GM12878 (cell line): ENCODE results near the gene OR6N1. TPM values are rescaled to one million over a fixed set of nuclear protein-coding genes. Genes with fewer than 3 reads are reported as not detected.
A peak's percentile ranks its signal among the peaks of the same experiment; 100 is the strongest.

Experiments used
- BACH1 ChIP-seq: fragments of 450-650 bp; IDR thresholded peaks from 2 replicates; pipeline ENCODE4 v1.6.1; 2017; ENCODE audit warnings: mild to moderate bottlenecking, borderline replicate concordance
- BHLHE40 ChIP-seq, 2 experiments: fragments of 450-650 bp in 1 of 2; IDR thresholded peaks; 2 replicates each; pipeline ENCODE4 v1.6.1; 2011 to 2017; ENCODE audit warnings: low read depth in 2 of 2, borderline replicate concordance in 1 of 2, improper control_type of control experiment in 1 of 2, low read length in 1 of 2, mild to moderate bottlenecking in 1 of 2
- CREB1 ChIP-seq: IDR thresholded peaks from 2 replicates; pipeline ENCODE4 v1.6.1; 2012; ENCODE audit warnings: low read depth, mild to moderate bottlenecking, inconsistent platforms
- CUX1 ChIP-seq: IDR thresholded peaks from 2 replicates; pipeline ENCODE4 v1.6.1; 2012; ENCODE audit warnings: improper control_type of control experiment, low read depth, low read length; ENCODE audit not compliant: insufficient replicate concordance
- HDAC6 ChIP-seq: fragments of 200-600 bp; sonication (generic); IDR thresholded peaks from one replicate; pipeline ENCODE4 v1.8.0; 2017; ENCODE audit warnings: antibody characterized with exemption; ENCODE audit not compliant: unreplicated experiment
- HDGF ChIP-seq: fragments of 450-650 bp; IDR thresholded peaks from 2 replicates; pipeline ENCODE4 v1.6.1; 2016; ENCODE audit warnings: antibody characterized with exemption
- IRF4 ChIP-seq: IDR thresholded peaks from 2 replicates; pipeline ENCODE4 v1.6.1; 2011; ENCODE audit warnings: low read depth, low read length
- KAT2A ChIP-seq: conservative IDR thresholded peaks from 2 replicates; pipeline ENCODE4 v1.6.1; 2011; ENCODE audit warnings: low read depth, low read length; ENCODE audit not compliant: control insufficient read depth
- MEF2B ChIP-seq: fragments of 450-650 bp; IDR thresholded peaks from 2 replicates; pipeline ENCODE4 v1.6.1; 2018; ENCODE audit warnings: mild to moderate bottlenecking, moderate library complexity; ENCODE audit not compliant: partially characterized antibody, poor library complexity, severe bottlenecking
- MLLT1 ChIP-seq: fragments of 450-650 bp; IDR thresholded peaks from 2 replicates; pipeline ENCODE4 v1.6.1; 2016; ENCODE audit warnings: mild to moderate bottlenecking
- MTA2 ChIP-seq: fragments of 450-650 bp; IDR thresholded peaks from 2 replicates; pipeline ENCODE4 v1.6.1; 2016; ENCODE audit warnings: low read depth, mild to moderate bottlenecking, moderate library complexity
- NFIC ChIP-seq: IDR thresholded peaks from 2 replicates; pipeline ENCODE4 v1.6.1; 2012; ENCODE audit warnings: low read depth, mild to moderate bottlenecking, inconsistent platforms, low read length, moderate library complexity
- NKRF ChIP-seq: fragments of 450-650 bp; conservative IDR thresholded peaks from 2 replicates; pipeline ENCODE4 v1.6.1; 2017; ENCODE audit warnings: mild to moderate bottlenecking, moderate library complexity
- SMARCA5 ChIP-seq: fragments of 450-650 bp; IDR thresholded peaks from 2 replicates; pipeline ENCODE4 v1.6.1; 2017; ENCODE audit warnings: mild to moderate bottlenecking
- SMC3 ChIP-seq: IDR thresholded peaks from 2 replicates; pipeline ENCODE4 v1.6.1; 2011; ENCODE audit warnings: low read length, improper control_type of control experiment, borderline replicate concordance
- TCF12 ChIP-seq: IDR thresholded peaks from 2 replicates; pipeline ENCODE4 v1.6.1; 2011; ENCODE audit warnings: low read depth, mild to moderate bottlenecking, low read length
- USF2 ChIP-seq: IDR thresholded peaks from 2 replicates; pipeline ENCODE4 v1.6.1; 2011; ENCODE audit warnings: low read depth, low read length, improper control_type of control experiment, borderline replicate concordance
- ZBED1 ChIP-seq: IDR thresholded peaks from 2 replicates; pipeline ENCODE4 v1.6.1; 2016; ENCODE audit warnings: borderline replicate concordance
- ZZZ3 ChIP-seq: IDR thresholded peaks from 2 replicates; pipeline ENCODE4 v1.6.1; 2011; ENCODE audit warnings: low read depth; ENCODE audit not compliant: control insufficient read depth, insufficient read length
- polyA plus RNA-seq, 11 experiments: library from polyadenylated mRNA; depleted of rRNA in 4 of 11; unstranded in 6 of 11; stranded (reverse) in 5 of 11; fragments of >200 nt; fragmentation: Nextera tagmentation in 4 of 11; fragmentation: Illumina TruSeq in 1 of 11; extraction: Ambion mirVana in 4 of 11; extraction: Trizol in 1 of 11; gene quantifications; 1 replicate in 1 of 11; 2 replicates in 10 of 11; pipeline versions ENCODE4 v1.2.1 to v1.2.3, GENCODE V29; 2011 to 2016; ENCODE audit warnings: inconsistent platforms in 2 of 11, missing spikeins in 2 of 11, low read depth in 1 of 11
- total RNA-seq, 4 experiments: library from RNA; depleted of rRNA in 3 of 4; stranded (reverse); fragments of >200 nt in 3 of 4; fragmentation: Illumina TruSeq in 1 of 4; extraction: Trizol in 1 of 4; gene quantifications; 2 replicates each; pipeline versions ENCODE4 v1.2.1 to v1.2.3, GENCODE V29; 2013 to 2021
- TF ChIP-seq, protein P1 (sequence below): fragments of 450-650 bp; IDR thresholded peaks from 2 replicates; pipeline ENCODE4 v1.6.1; 2017; ENCODE audit warnings: mild to moderate bottlenecking, low read depth, inconsistent platforms; ENCODE audit not compliant: poor library complexity, severe bottlenecking

The OR6N1 gene
- total and polyA plus RNA-seq, 10 of the 15 experiments (the other 5 are each of a cell fraction or from before 2014, with no cell fraction given): not detected

GRCh38 chr1:158716335-158716734 is 55.7 kb downstream of the OR6N1 start (continued):
- TF ChIP-seq, protein P1, sequence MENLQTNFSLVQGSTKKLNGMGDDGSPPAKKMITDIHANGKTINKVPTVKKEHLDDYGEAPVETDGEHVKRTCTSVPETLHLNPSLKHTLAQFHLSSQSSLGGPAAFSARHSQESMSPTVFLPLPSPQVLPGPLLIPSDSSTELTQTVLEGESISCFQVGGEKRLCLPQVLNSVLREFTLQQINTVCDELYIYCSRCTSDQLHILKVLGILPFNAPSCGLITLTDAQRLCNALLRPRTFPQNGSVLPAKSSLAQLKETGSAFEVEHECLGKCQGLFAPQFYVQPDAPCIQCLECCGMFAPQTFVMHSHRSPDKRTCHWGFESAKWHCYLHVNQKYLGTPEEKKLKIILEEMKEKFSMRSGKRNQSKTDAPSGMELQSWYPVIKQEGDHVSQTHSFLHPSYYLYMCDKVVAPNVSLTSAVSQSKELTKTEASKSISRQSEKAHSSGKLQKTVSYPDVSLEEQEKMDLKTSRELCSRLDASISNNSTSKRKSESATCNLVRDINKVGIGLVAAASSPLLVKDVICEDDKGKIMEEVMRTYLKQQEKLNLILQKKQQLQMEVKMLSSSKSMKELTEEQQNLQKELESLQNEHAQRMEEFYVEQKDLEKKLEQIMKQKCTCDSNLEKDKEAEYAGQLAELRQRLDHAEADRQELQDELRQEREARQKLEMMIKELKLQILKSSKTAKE: no peak
- TF ChIP-seq SMC3 (no peak), TCF12 (no peak), CREB1 (no peak), BACH1 (no peak), HDAC6 (no peak), CUX1 (no peak), NKRF (no peak), MEF2B (peak; percentile 82), MLLT1 (no peak), BHLHE40 (IDR thresholded peaks at IDR 0.05; ENCODE audit: borderline replicate concordance in 1 of 2, low read depth in 2 of 2, low read length in 1 of 2) (no peak), IRF4 (no peak), HDGF (no peak), MTA2 (peak; percentile 61), ZBED1 (no peak), KAT2A (no peak), USF2 (no peak), NFIC (peak; percentile 84), SMARCA5 (no peak), ZZZ3 (no peak)
